Ascending aorta (tissue), 2 donors: ENCODE data around the gene TSC2. TPM values are rescaled to one million over a fixed set of nuclear protein-coding genes. Genes with fewer than 3 reads are reported as not detected.

Experiments
- DNase-seq, 2 donors: peaks; one replicate each; pipeline ENCODE4 v3.0.0-alpha.2; 2019; ENCODE audit warnings: low spot score in 2 of 2
- H3K27ac ChIP-seq, 2 donors: fragments of 200-600 bp; sonication (generic); one replicate each; pipeline ENCODE4 v1.5.1; 2016 to 2017; ENCODE audit warnings: mild to moderate bottlenecking in 1 of 2
- H3K27me3 ChIP-seq: fragments of 200-600 bp; sonication (generic); one replicate; pipeline ENCODE4 v1.5.1; 2017
- H3K36me3 ChIP-seq, 2 donors: fragments of 200-600 bp; sonication (generic); one replicate each; pipeline ENCODE4 v1.5.1; 2016
- H3K4me1 ChIP-seq, 2 donors: fragments of 200-600 bp; sonication (generic); one replicate each; pipeline ENCODE4 v1.5.1; 2016 to 2017; ENCODE audit warnings: mild to moderate bottlenecking in 1 of 2
- H3K4me3 ChIP-seq, 2 donors: fragments of 200-600 bp; sonication (generic); one replicate each; pipeline ENCODE4 v1.5.1; 2016 to 2017; ENCODE audit warnings: mild to moderate bottlenecking in 1 of 2
- H3K9me3 ChIP-seq, 2 donors: fragments of 200-600 bp; sonication (generic); one replicate each; pipeline ENCODE4 v1.5.1; 2016
- intact Hi-C: fragments of 100-400 bp; cut with DNase I; formaldehyde crosslinking; loops from one replicate; pipeline ENCODE4 v1.15.1; 2023
- total RNA-seq: library from RNA; depleted of rRNA; stranded (reverse); fragments of >200 nt; gene quantifications from one replicate; pipeline ENCODE4 v1.1.0, GENCODE V29; 2016
- TF ChIP-seq, protein P1 (sequence below), 3 experiments: fragments of 200-600 bp in 2 of 3; fragments of 450-650 bp in 1 of 3; sonication (generic) in 2 of 3; IDR thresholded peaks; one replicate each; pipeline ENCODE4 v1.5.1; 2016 to 2019; ENCODE audit warnings: antibody characterized with exemption in 3 of 3, mild to moderate bottlenecking in 1 of 3, moderate library complexity in 1 of 3

Gene TSC2
- total RNA-seq, 1 donor from 2014 or later, result 258 TPM

GRCh38 chr16:2082983-2083364, 35.2 kb downstream of the TSC2 start:
- Histone ChIP-seq H3K27me3 (no peaks in the 10 kb centered on the region), H3K4me1 (no peaks in the 10 kb centered on the region), H3K36me3 (peaks cover 60 to 80% of the 10 kb centered on the region in 2 donors), H3K4me3 (no peak overlapping the region), H3K9me3 (no peaks in the 10 kb centered on the region), H3K27ac (no peak overlapping the region)
- TF ChIP-seq, protein P1, sequence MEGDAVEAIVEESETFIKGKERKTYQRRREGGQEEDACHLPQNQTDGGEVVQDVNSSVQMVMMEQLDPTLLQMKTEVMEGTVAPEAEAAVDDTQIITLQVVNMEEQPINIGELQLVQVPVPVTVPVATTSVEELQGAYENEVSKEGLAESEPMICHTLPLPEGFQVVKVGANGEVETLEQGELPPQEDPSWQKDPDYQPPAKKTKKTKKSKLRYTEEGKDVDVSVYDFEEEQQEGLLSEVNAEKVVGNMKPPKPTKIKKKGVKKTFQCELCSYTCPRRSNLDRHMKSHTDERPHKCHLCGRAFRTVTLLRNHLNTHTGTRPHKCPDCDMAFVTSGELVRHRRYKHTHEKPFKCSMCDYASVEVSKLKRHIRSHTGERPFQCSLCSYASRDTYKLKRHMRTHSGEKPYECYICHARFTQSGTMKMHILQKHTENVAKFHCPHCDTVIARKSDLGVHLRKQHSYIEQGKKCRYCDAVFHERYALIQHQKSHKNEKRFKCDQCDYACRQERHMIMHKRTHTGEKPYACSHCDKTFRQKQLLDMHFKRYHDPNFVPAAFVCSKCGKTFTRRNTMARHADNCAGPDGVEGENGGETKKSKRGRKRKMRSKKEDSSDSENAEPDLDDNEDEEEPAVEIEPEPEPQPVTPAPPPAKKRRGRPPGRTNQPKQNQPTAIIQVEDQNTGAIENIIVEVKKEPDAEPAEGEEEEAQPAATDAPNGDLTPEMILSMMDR (IDR thresholded peaks at IDR 0.05), result no peak
- DNase-seq, result no peak
- intact Hi-C loops, result no loop called here

DNA sequence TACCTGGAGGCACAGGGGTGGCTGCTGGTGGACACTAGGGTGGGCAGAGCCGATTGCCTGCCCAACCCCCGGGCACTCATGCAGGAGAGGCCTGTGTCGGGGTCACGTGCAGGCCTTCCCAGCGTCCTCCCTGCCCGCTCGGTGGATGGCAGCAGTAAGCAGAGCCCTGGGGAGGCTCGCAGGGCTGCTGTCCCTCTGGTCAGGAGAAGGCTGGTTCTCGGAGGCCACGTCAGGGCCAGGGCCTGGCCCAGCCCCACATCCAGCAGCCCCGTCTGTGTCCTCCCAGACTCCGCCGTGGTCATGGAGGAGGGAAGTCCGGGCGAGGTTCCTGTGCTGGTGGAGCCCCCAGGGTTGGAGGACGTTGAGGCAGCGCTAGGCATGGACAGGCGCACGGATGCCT, 35.6 kb downstream of the TSC2 start:
- no peak overlapping the region for H3K27ac ChIP-seq
- no peak for DNase-seq
- intact Hi-C loops, result no loop called here

GRCh38 chr16:2083876-2084780, 36.3 kb downstream of the TSC2 start:
- Histone ChIP-seq H3K27ac (no peak overlapping the region), H3K4me3 (no peak overlapping the region), H3K4me1 (no peaks in the 10 kb centered on the region), H3K27me3 (no peaks in the 10 kb centered on the region), H3K9me3 (no peaks in the 10 kb centered on the region), H3K36me3 (peaks cover 65 to 80% of the 10 kb centered on the region in 2 donors)
- intact Hi-C loops, result no loop called here
- TF ChIP-seq, protein P1 (IDR thresholded peaks at IDR 0.05), result no peak
- DNase-seq, result no peak

More for the DNA sequence above, 35.6 kb downstream of the TSC2 start:
- Histone ChIP-seq H3K9me3 (no peaks in the 10 kb centered on the region), H3K4me1 (no peaks in the 10 kb centered on the region), H3K27me3 (no peaks in the 10 kb centered on the region), H3K4me3 (no peak overlapping the region), H3K36me3 (peaks cover 64 to 80% of the 10 kb centered on the region in 2 donors)
- TF ChIP-seq, protein P1 (IDR thresholded peaks at IDR 0.05), result no peak

DNA sequence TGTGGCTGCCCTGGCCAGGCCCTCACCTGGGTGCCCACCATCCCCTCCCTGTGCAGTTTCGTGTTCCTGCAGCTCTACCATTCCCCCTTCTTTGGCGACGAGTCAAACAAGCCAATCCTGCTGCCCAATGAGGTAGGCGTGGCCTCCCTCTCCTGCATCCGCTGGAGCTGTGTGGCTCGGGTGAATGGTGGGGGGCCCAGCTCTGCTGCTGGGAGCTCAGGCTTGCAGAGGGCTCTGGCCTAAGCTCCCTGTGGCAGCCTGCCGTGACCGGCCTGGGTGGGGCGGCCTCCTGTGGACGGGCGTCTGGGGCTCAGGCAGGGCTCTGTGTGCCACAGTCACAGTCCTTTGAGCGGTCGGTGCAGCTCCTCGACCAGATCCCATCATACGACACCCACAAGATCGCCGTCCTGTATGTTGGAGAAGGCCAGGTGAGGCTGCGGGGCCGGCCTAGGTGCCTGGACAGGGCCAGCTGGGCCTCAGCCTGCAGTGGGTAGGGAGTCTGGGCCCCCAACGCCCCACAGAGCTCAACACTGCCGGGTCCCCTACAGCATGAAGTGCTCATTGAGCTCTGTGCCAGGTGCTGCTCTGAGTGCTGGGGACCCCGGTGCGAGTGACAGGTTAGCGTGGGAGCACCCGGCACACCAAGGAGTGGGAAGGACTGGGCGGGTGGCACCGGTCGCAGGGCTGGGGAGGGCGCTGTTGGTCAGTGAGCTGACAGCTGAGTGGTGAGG, 37.3 kb downstream of the TSC2 start:
- DNase-seq, result no peak
- Histone ChIP-seq H3K27me3 (no peaks in the 10 kb centered on the region), H3K27ac (no peak overlapping the region), H3K36me3 (peaks cover 67 to 80% of the 10 kb centered on the region in 2 donors), H3K4me1 (no peaks in the 10 kb centered on the region), H3K4me3 (no peak overlapping the region), H3K9me3 (no peaks in the 10 kb centered on the region)
- intact Hi-C loops, result no loop called here
- TF ChIP-seq, protein P1 (IDR thresholded peaks at IDR 0.05), result no peak

DNA sequence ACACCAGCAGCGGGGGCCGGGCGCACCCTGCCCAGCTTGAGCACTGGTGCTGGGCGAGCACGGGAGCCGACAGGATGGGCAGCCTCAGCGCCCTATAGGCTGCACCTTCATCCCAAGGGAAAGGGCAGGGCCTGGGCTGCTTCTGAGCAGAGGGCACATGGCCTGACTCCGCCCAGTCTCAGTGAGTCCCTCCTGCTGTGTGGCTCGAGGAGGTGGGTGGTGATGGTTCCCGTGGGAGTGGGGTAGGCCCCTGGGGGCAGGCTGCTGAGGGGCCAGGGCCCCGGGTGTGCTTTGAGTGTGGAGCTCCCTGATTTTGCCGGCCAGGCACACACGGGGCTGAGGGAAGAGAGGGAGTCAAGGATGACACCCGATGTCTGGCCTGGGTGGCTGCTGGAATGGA, 37.9 kb downstream of the TSC2 start:
- Histone ChIP-seq H3K4me3 (no peak overlapping the region), H3K9me3 (no peaks in the 10 kb centered on the region), H3K27ac (no peak overlapping the region), H3K36me3 (peaks cover 67 to 83% of the 10 kb centered on the region in 2 donors), H3K4me1 (no peaks in the 10 kb centered on the region), H3K27me3 (no peaks in the 10 kb centered on the region)
- TF ChIP-seq, protein P1 (IDR thresholded peaks at IDR 0.05), result no peak
- no peak for DNase-seq
- intact Hi-C loops, result no loop called here
